OCI-LY1 (cell line): ENCODE results near the gene CXCL5.

Experiments
- EZH2 ChIP-seq: fragments of 200-600 bp; sonication (generic), shearing (Covaris generic); IDR thresholded peaks from 2 replicates; pipeline ENCODE4 v1.8.0; 2017; ENCODE audit warnings: borderline replicate concordance, mixed run types, mild to moderate bottlenecking, antibody characterized with exemption, low read length, moderate library complexity, mixed read lengths
- TF ChIP-seq, protein P1 (sequence below): fragments of 200-600 bp; sonication (generic), shearing (Covaris generic); IDR thresholded peaks from 2 replicates; pipeline ENCODE4 v1.5.1; 2017; ENCODE audit warnings: mild to moderate bottlenecking, antibody characterized with exemption, low read length, moderate library complexity, mixed read lengths

DNA sequence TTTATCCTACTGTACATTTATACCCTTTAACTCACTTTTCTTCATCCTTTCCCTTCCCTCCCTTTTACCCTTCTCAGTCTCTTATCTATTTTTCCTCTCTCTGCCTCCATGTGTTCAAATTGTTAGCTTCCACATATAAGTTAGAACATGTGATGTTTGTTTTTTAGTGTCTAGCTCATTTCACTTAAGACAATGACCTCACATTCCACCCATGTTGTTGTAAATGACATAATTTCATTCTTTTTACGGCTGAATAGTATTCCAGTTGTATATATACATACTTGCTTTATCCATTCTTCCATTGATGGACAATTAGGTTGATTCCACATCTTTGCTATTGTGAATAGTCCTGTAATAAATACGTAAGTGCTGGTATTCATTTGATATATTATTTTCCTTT lies 47.3 kb upstream of the CXCL5 start:
- no peak for TF ChIP-seq EZH2
- TF ChIP-seq, protein P1, sequence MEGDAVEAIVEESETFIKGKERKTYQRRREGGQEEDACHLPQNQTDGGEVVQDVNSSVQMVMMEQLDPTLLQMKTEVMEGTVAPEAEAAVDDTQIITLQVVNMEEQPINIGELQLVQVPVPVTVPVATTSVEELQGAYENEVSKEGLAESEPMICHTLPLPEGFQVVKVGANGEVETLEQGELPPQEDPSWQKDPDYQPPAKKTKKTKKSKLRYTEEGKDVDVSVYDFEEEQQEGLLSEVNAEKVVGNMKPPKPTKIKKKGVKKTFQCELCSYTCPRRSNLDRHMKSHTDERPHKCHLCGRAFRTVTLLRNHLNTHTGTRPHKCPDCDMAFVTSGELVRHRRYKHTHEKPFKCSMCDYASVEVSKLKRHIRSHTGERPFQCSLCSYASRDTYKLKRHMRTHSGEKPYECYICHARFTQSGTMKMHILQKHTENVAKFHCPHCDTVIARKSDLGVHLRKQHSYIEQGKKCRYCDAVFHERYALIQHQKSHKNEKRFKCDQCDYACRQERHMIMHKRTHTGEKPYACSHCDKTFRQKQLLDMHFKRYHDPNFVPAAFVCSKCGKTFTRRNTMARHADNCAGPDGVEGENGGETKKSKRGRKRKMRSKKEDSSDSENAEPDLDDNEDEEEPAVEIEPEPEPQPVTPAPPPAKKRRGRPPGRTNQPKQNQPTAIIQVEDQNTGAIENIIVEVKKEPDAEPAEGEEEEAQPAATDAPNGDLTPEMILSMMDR = no peak
